OCI-LY3 (cell line): ENCODE measurements around the gene MYADM.

Source experiments
- H2AFZ ChIP-seq: fragments of 200-600, 300-600 bp; shearing (Covaris generic); 2 replicates; pipeline ENCODE4 v1.6.0; 2014; ENCODE audit warnings: antibody characterized with exemption, low read depth, low read length
- H3K27ac ChIP-seq: fragments of 200-600, 300-600 bp; sonication (generic); 2 replicates; pipeline ENCODE4 v1.5.1; 2014; ENCODE audit warnings: mild to moderate bottlenecking, low read length, moderate library complexity, mixed read lengths
- H3K27me3 ChIP-seq: fragments of 200-600, 300-600 bp; sonication (generic); 2 replicates; pipeline ENCODE4 v1.6.1; 2014; ENCODE audit warnings: low read depth, low read length, mixed read lengths
- H3K36me3 ChIP-seq: fragments of 200-600, 300-600 bp; sonication (generic); replicated peaks from 2 replicates; pipeline ENCODE3; 2014; ENCODE audit warnings: low read depth, low read length, mixed read lengths
- H3K4me1 ChIP-seq: fragments of 300-600, 200-600 bp; sonication (generic); 2 replicates; pipeline ENCODE4 v1.6.1; 2014; ENCODE audit warnings: low read length, mixed read lengths
- H3K4me2 ChIP-seq: fragments of 200-600, 300-600 bp; sonication (generic); 2 replicates; pipeline ENCODE4 v1.6.1; 2014; ENCODE audit warnings: low read length, mixed read lengths
- H3K4me3 ChIP-seq: fragments of 300-600, 200-600 bp; sonication (generic); 2 replicates; pipeline ENCODE4 v1.5.1; 2014; ENCODE audit warnings: antibody characterized with exemption, mild to moderate bottlenecking, low read length, moderate library complexity
- H3K79me2 ChIP-seq: fragments of 300-600, 200-600 bp; shearing (Covaris generic); 2 replicates; pipeline ENCODE4 v1.6.1; 2014; ENCODE audit warnings: mild to moderate bottlenecking, low read length, mixed read lengths
- H3K9ac ChIP-seq: fragments of 300-600, 200-600 bp; shearing (Covaris generic); 2 replicates; pipeline ENCODE4 v1.6.0; 2014; ENCODE audit warnings: mild to moderate bottlenecking, low read length, moderate library complexity
- H3K9me3 ChIP-seq: fragments of 200-600, 300-600 bp; shearing (Covaris generic); 2 replicates; pipeline ENCODE4 v1.6.1; 2014; ENCODE audit warnings: low read length, mixed read lengths; ENCODE audit not compliant: insufficient read depth
- H4K20me1 ChIP-seq: fragments of 200-600, 300-600 bp; sonication (generic); 2 replicates; pipeline ENCODE4 v1.6.1; 2016; ENCODE audit warnings: low read length, mixed read lengths; ENCODE audit not compliant: insufficient read depth
- CTCF ChIP-seq: fragments of 200-600, 300-600 bp; sonication (generic); IDR thresholded peaks from 2 replicates; pipeline ENCODE4 v1.5.1; 2014; ENCODE audit warnings: antibody characterized with exemption, low read length, low read depth
- EZH2phosphoT487 ChIP-seq: fragments of 200-600 bp; shearing (Covaris generic); IDR thresholded peaks from 2 replicates; pipeline ENCODE4 v1.6.1; 2018; ENCODE audit warnings: antibody characterized with exemption, mixed run types, low read depth

The MYADM gene

GRCh38 chr19:53915000-53915399 lies 47.3 kb downstream of the MYADM start:
- Histone ChIP-seq H3K27me3 (no peaks in the 10 kb centered on the region), H3K9me3 (no peaks in the 10 kb centered on the region), H3K4me3 (no peak overlapping the region), H3K79me2 (no peaks in the 10 kb centered on the region), H3K36me3 (no peaks in the 10 kb centered on the region), H3K9ac (no peak overlapping the region), H3K27ac (no peak overlapping the region), H3K4me2 (no peak overlapping the region), H3K4me1 (no peaks in the 10 kb centered on the region), H2AFZ (no peak overlapping the region), H4K20me1 (no peaks in the 10 kb centered on the region)
- no peak for TF ChIP-seq CTCF
- no peak for TF ChIP-seq EZH2phosphoT487

- Histone ChIP-seq H2AFZ (no peak overlapping the region), H3K4me1 (no peaks in the 10 kb centered on the region), H3K9me3 (no peaks in the 10 kb centered on the region), H3K4me2 (no peak overlapping the region), H3K27me3 (no peaks in the 10 kb centered on the region), H3K36me3 (no peaks in the 10 kb centered on the region), H4K20me1 (no peaks in the 10 kb centered on the region), H3K27ac (no peak overlapping the region), H3K9ac (no peak overlapping the region), H3K79me2 (no peaks in the 10 kb centered on the region), H3K4me3 (no peak overlapping the region)
- TF ChIP-seq EZH2phosphoT487 = no peak
Measured at GRCh38 chr19:53916004-53916403, 48.3 kb downstream of the MYADM start.

GRCh38 chr19:53917356-53917755 lies 49.7 kb downstream of the MYADM start:
- TF ChIP-seq EZH2phosphoT487 (no peak), CTCF (no peak)
- Histone ChIP-seq H3K4me2 (no peak overlapping the region), H3K9ac (no peak overlapping the region), H2AFZ (no peak overlapping the region), H3K4me1 (no peaks in the 10 kb centered on the region), H3K27ac (no peak overlapping the region), H4K20me1 (no peaks in the 10 kb centered on the region), H3K27me3 (no peaks in the 10 kb centered on the region), H3K9me3 (no peaks in the 10 kb centered on the region), H3K4me3 (no peak overlapping the region), H3K36me3 (no peaks in the 10 kb centered on the region), H3K79me2 (no peaks in the 10 kb centered on the region)
